Ovary (tissue), 3 donors: ENCODE measurements around the gene PDE4DIP.
"Not testable (repeated sequence)": the region's sequence is repeated elsewhere in the genome, so short reads cannot be mapped to it uniquely, and the experiment has no call there.

Experiments
- CTCF ChIP-seq, 3 donors: fragments of 450-650 bp in 2 of 3; fragments of 200-600 bp in 1 of 3; IDR thresholded peaks; one replicate each; pipeline versions ENCODE4 v1.5.1 to v1.8.0; 2016 to 2022; ENCODE audit warnings: antibody characterized with exemption in 3 of 3, mild to moderate bottlenecking in 1 of 3
- EP300 ChIP-seq: sonication (generic); formaldehyde crosslinking; IDR thresholded peaks from one replicate; pipeline ENCODE4 v1.6.1; 2017; ENCODE audit warnings: antibody characterized with exemption
- POLR2A ChIP-seq: fragments of 450-650 bp; IDR thresholded peaks from one replicate; pipeline ENCODE4 v1.6.1; 2017; ENCODE audit warnings: antibody characterized with exemption, mild to moderate bottlenecking, moderate library complexity
- donor health status: DM: no; HTN: no; CAD: no.

- TF ChIP-seq EP300; CTCF (IDR thresholded peaks at IDR 0.05); POLR2A: not testable (repeated sequence)
Observed at GRCh38 chr1:148975453-148975852, 131.2 kb downstream of the PDE4DIP start.
